ENCODE measurements around the gene PPP5C.
"Not testable (repeated sequence)": the region's sequence is repeated elsewhere in the genome, so short reads cannot be mapped to it uniquely, and the experiment has no call there.

PPP5C gene

GRCh38 chr19:46388311-46389095 lies 41.6 kb downstream of the PPP5C start:
- DNase-seq: no peak

GRCh38 chr19:46390121-46390858 lies 43.4 kb downstream of the PPP5C start:
- DNase-seq: no peak

DNA sequence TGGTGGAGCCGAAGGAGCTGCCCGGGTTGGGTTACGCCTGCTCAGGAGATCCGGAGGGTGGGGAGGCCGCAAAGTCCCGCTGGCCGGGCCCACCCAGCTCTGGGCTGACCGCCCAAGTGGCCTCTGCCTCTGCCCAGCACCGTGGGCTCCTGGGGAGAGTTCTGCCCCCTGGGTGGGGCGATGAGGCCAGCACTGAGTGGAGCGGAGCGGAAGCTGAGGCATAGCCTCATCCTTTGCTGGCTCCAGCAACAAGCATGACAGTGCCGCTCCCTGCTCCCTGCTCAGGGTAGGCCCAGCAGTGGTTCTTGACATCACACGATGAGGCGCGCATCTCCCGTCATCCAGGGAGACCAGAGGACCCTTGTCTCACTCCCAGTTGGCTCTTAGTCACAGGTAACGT lies 44.0 kb downstream of the PPP5C start:
- no peak for DNase-seq

DNA sequence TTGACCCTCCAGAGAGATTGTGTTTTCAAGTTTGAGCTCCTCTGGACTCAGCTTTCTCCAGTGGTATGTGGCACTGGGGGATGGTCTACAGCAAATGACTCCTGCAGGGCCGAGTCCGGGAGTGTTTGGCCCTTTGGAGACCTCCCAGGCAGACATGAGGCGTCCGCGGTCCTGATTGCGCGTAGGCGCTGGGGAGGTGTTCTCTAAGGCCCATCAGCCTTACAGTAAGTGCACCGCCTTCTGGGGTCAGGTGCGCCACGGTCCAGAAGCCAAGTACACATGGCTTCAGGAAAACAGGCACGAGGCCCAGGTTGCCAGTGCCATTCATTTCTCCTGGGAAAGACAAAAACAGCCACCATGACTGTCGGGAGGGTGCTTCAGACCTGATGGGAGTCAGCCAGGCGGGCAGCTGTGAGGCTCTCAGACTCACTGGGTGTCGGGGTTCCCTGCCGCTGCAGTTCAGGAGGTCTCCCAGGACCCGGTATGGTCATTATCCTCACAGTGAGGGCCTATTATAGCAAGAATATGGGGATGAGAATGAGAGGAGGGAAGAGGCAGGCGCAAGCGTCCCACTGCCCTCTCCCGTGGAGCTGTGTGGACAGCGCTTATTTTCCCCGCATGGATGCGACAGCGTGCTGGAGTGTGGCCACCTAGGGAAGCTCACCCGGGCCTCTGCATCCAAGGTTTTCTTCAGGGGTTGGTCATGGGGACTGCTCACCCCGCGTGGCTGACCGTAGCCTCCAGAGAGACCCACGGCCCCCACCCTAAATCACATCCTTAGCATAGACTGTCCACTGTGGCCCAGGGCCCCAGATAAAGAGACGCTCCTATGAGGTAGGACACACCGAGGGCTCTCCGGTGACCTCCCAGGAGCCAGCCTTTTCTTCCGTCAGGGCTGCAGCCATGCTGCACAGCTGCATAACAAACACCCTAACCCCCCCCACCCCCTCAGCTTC lies 44.7 kb downstream of the PPP5C start:
- DNase-seq: no peak

DNA sequence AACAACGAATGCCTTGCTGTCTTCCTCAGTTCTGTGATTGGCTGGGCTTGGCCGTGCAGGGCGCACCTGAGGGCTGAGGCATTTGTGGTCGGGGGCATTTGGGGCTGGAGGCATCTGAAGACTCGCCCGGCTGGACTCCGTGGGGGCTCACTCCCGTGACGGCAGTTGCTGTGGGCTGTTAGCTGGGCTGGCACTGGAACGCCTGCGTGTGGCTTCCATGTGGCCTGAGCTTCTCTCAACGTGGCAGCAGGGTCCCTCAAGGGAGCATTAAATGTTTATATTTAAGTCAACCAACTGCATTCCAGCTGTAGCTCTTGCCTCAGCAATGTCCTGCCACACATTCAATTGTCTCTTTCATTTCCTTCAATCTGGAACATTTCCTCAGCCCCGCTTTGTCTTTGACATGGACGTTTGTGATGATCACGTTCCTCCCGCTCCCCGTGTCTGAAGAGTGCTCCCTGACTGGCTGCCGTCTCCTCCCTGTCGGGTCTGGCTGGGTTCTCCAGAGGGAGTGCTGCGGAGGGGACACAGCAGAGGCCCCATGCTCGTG lies 45.4 kb downstream of the PPP5C start:
- DNase-seq: no peak

- no peak for DNase-seq
These were observed 46.0 kb downstream of the PPP5C start for GRCh38 chr19:46392837-46393236.

- no peak for DNase-seq
These were observed 46.8 kb downstream of the PPP5C start for GRCh38 chr19:46393456-46394401.

- DNase-seq: no peak
These were observed 47.5 kb downstream of the PPP5C start for GRCh38 chr19:46394402-46394797.

DNA sequence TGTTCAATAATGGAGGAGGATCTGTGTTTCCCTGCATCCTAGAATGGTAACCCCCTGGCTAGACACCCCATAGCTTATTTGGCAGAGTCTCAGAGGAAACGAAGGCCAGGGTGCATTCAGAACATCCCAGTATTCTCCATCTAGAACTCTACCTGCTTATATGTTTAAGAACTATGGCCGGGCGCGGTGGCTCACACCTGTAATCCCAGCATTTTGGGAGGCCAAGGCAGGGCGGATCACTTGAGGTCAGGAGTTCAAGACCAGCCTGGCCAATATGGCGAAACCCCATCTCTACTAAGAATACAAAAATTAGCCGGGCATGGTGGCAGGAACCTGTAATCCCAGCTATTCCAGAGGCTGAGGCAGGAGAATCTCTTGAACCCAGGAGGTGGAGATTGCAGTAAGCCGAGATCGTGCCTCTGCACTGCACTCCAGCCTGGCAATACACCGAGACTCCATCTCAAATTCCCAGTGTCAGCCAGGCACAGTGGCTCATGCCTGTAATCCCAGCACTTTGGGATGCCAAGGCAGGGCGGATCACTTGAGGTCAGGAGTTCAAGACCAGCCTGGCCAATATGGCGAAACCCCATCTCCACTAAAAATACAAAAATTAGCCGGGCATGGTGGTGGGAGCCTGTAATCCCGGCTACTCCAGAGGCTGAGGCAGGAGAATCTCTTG lies 51.1 kb downstream of the PPP5C start:
- not testable (repeated sequence) for DNase-seq

DNA sequence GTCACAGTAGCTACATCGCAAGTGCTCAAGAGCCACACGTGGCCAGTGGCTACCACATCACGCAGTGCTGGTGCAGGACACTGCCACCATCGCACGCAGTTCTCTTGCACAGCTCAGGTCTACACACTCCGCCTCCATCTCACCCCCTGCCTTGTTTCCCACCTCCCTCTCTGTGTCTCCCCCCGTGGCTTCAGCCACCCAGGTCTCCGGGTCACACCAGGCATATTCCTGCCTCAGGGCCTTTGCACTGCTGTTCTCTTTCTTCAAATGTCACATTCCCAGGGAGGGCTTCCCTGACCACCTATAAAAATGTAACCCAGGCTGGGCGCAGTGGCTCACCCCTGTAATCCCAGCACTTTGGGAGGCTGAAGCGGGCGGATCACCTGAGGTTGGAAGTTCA lies 55.8 kb downstream of the PPP5C start:
- DNase-seq: no peak

GRCh38 chr19:46404055-46404752 lies 57.3 kb downstream of the PPP5C start:
- no peak for DNase-seq

- no peak for DNase-seq
These were observed 58.0 kb downstream of the PPP5C start for GRCh38 chr19:46404753-46405468.

DNA sequence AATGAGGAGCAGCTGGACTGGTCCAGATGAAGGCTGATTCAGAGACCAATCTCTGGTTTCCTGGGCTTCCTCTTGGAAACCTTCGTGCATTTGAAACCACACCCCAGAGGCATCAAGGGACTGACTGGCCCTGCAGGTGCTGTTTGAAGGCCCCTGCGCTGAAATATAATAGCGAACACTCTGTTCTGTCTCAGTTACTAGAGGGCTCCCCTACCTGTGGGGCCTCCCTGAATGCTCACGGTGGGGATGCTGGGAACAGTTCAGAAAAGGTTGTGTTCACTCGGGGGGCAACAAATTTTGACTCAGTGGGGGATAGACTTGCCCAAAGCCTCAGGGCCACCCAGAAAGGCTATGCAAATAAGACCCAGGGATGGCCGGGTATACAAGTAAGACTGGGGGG lies 60.1 kb downstream of the PPP5C start:
- no peak for DNase-seq

DNA sequence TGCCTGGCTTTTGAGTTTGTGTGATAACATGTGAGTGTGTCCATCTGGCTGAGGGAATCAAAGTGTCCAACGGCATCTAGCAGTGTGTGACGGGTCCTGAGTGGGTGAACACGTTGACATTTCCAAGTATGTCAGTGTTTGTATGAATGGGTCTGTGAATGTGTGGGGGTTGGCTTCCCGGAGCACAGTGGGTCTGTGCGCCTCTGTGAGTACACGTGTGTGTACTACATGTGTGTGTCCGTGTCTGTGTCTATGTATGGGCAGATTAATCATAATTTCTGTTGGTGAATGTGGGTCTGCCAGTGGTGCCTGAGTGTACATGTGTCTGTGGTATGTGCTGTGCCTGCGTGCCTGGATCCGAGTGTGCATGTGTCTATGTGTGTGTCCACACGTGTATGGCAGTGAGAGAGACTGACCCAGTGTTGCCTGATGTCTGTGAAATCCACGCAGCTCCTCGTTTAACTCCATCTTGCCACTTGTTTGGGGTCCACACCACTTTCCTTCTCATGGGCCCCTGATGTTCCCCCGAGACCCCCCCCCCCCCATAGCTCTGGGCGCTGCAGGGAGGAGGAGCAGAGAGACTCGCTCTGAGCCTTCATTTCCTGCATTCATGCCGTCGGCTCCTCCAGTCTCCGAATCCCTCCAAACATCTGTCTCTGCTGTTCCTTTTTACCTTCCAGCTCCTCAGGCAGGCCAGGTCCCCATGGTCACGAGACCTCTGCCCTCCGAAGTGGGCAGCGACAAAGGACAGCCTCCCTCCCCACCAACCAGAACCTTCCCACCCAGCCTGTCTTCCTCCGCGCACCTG lies 61.2 kb downstream of the PPP5C start:
- DNase-seq: no peak

DNA sequence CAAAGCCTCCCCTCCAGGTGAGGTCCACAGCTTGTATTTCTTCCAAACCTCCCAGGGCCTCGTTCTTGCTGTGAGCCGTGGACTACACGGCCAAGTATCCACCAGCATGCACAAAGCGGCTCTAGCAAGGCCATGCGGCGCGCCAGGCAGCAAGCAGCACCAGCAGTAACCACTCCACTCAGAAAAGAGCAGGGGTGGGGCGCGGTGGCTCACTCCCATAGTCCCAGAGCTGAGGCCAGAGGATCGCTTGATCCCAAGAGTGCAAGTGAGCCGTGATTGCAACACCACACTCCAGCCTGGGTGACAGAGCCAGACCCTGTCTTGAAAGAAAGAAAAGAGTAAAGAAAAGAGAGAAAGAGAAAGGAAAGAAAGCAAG lies 61.8 kb downstream of the PPP5C start:
- DNase-seq: no peak

DNA sequence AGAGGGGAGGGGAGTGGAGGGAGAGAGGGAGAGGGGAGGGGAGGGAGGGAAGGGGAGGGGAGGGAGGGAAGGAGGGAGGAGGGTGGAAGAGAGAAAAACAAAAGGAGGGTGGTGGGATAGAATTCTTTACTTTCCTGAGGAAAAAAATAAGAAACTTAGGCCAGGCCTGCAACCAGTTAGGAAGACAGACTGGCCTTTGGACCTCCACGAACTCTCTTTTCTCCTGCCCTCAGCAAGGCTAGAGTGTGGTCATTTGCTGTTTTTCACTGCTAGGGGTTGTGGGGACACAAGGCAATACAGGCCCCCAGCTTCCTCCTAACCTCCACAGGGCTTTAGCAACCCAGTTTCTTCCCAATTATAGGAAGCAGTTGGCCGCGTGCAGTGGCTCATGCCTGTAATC lies 62.3 kb downstream of the PPP5C start:
- no peak for DNase-seq

DNA sequence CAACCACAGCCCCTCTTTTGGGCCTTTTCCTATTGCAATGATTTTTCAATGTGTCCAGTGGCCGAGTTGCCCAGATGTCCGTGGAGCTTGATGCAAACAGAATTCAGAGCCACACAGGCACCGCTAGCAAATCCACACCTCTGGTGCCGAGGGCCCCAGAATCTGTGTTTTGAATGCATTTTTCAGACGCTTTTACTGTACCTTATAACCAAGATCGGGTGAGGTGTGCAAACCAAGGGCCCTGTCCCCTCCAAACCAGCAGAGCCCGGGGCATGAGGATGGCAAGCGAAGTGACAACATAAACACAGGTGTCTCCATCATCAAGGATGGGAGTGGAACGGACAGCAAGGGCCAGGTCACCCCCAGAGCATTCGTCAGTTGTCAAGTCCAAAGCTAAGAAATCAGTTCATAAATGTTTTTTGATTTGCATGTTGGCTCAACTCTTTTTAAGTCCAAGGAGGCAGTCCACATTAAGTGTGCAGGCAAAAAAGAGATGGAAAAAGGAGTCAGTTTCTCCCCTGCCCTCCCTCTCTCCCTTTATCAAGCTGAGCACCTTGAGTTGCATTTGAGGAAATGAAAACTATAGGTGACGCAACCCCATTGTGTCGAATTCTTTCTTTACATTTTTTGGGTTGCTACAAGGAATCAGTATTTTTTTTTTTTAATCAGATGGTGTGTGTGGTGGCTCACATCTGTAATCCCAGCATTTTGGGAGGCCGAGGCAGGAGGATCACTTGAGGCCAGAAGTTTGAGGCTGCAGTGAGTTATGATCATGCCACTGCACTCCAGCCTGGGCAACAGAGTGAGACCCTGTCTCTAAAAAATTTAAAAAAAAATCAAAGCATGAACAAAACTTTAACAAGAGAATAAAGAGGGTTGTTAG lies 63.6 kb downstream of the PPP5C start:
- DNase-seq: no peak

Measured in stimulated activated CD4-positive, alpha-beta T cell treated with anti-CD3 and anti-CD28 coated beads, Interleukin-4, amount 100 ng/mL, for 1 hour (primary cell).